ENCODE results near the gene IMP4. TPM values are rescaled to one million over a fixed set of nuclear protein-coding genes. Genes with fewer than 3 reads are reported as not detected.

IMP4 gene
- total RNA-seq, 1 experiment from 2014 or later: 101 TPM

- Histone ChIP-seq H4K20me1 (ENCODE audit: control insufficient read depth, insufficient read depth, insufficient read length) (no peaks in the 10 kb centered on the region), H2BK20ac (ENCODE audit: low read depth, low read length, poor library complexity, severe bottlenecking) (no peak overlapping the region), H3K56ac (ENCODE audit: insufficient read length, low read depth, low read length) (no peak overlapping the region), H3K23me2 (ENCODE audit: insufficient read length, low read depth, low read length, poor library complexity, severe bottlenecking) (no peaks in the 10 kb centered on the region), H2AK5ac (ENCODE audit: insufficient read length, low read length) (no peak overlapping the region), H3K79me1 (ENCODE audit: insufficient read depth, low read depth, low read length, poor library complexity, severe bottlenecking) (no peaks in the 10 kb centered on the region), H2BK5ac (ENCODE audit: insufficient read length, low read length) (no peak overlapping the region), H3K9me3 (ENCODE audit: control insufficient read depth, low read depth, low read length) (no peaks in the 10 kb centered on the region), H4K8ac (replicated peaks; ENCODE audit: insufficient read length, low read depth, low read length) (no peak overlapping the region), H3K4ac (ENCODE audit: low read depth, low read length) (no peak overlapping the region), H3K4me2 (ENCODE audit: insufficient read depth, insufficient read length, low read length) (peak overlapping the region; percentile 35), H4K5ac (ENCODE audit: insufficient read length, low read depth, low read length) (no peak overlapping the region), H3K9ac (ENCODE audit: extremely low read depth, insufficient read length, low read length) (peak overlapping the region; percentile 5), H3T11ph (ENCODE audit: low read length) (no peak overlapping the region), H4K91ac (ENCODE audit: insufficient read length, low read depth, low read length) (no peak overlapping the region), H3K14ac (ENCODE audit: insufficient read depth, low read length) (no peak overlapping the region), H3K18ac (ENCODE audit: insufficient read length, low read depth, low read length) (no peak overlapping the region), H3K23ac (ENCODE audit: insufficient read length, low read depth, low read length) (no peak overlapping the region), H3K4me1 (ENCODE audit: insufficient read depth, low read length) (peaks cover 3% of the 10 kb centered on the region; the same call in 1 of the 2 replicates), H2BK12ac (ENCODE audit: insufficient read length, low read depth, low read length) (no peak overlapping the region), H2BK15ac (ENCODE audit: low read depth, low read length) (no peak overlapping the region), H3K79me2 (ENCODE audit: insufficient read depth, low read length) (no peaks in the 10 kb centered on the region), H3K27me3 (ENCODE audit: insufficient read depth, low read length) (peaks cover 3% of the 10 kb centered on the region; the same call in 1 of the 2 replicates), H3K27ac (ENCODE audit: insufficient read length, low read depth, low read length) (no peak overlapping the region), H2BK120ac (ENCODE audit: low read depth, low read length, poor library complexity, severe bottlenecking) (no peak overlapping the region), H2AFZ (ENCODE audit: low read length) (no peak overlapping the region)
- no peaks in the 10 kb centered on the region; a peak in 1 of 5 replicates for H3K9me3 Mint-ChIP-seq
- H3K36me3 Mint-ChIP-seq (ENCODE audit: insufficient read depth in 1 of 3, low read depth in 3 of 3): no peaks in the 10 kb centered on the region
- H3K4me3 Mint-ChIP-seq: peak overlapping the region; percentile 79 to 85
- H3K4me1 Mint-ChIP-seq: peaks cover 28 to 29% of the 10 kb centered on the region in 2 experiments
- H3K27ac Mint-ChIP-seq: no peak overlapping the region
- no CpG with 5 or more reads among the region's 59 CpGs for WGBS (ENCODE audit: extremely low coverage, insufficient read length, low lambda C conversion rate)
- no peak for TF ChIP-seq CTCF (conservative IDR thresholded peaks at IDR 0.05)
- peaks cover 20% of the 10 kb centered on the region for H3K27me3 Mint-ChIP-seq (ENCODE audit: low read depth)
- DNase-seq: peak; percentile 72
Measured at GRCh38 chr2:130391058-130391871, 48.6 kb downstream of the IMP4 start.

Measured in H9 (cell line).